Neural cell (in vitro differentiated cells): ENCODE data around the gene ROCK2.

ENCODE experiments used
- EP300 ChIP-seq: fragments of 450-650 bp; conservative IDR thresholded peaks from 2 replicates; pipeline ENCODE4 v1.6.1; 2014; ENCODE audit warnings: antibody characterized with exemption, mild to moderate bottlenecking, moderate library complexity; ENCODE audit not compliant: poor library complexity, severe bottlenecking
- EZH2 ChIP-seq: fragments of 200-600, 300-800 bp; shearing (Covaris generic), sonication (generic); IDR thresholded peaks from 2 replicates; pipeline ENCODE4 v1.6.1; 2014; ENCODE audit warnings: antibody characterized with exemption, low read length, borderline replicate concordance, mild to moderate bottlenecking; ENCODE audit not compliant: insufficient read depth, poor library complexity, severe bottlenecking
- MXI1 ChIP-seq: fragments of 450-650 bp; conservative IDR thresholded peaks from 2 replicates; pipeline ENCODE4 v1.6.1; 2014; ENCODE audit warnings: antibody characterized with exemption, mild to moderate bottlenecking; ENCODE audit not compliant: poor library complexity, severe bottlenecking
- SMC3 ChIP-seq: fragments of 450-650 bp; conservative IDR thresholded peaks from 2 replicates; pipeline ENCODE4 v1.6.1; 2014; ENCODE audit warnings: antibody characterized with exemption, mild to moderate bottlenecking, moderate library complexity; ENCODE audit not compliant: poor library complexity
- TAF1 ChIP-seq: IDR thresholded peaks from 2 replicates; pipeline ENCODE4 v1.6.1; 2012; ENCODE audit warnings: low read depth
- TF ChIP-seq, protein P1 (sequence below): fragments of 450-650 bp; IDR thresholded peaks from 2 replicates; pipeline ENCODE4 v1.5.1; 2014; ENCODE audit warnings: antibody characterized with exemption, mild to moderate bottlenecking, moderate library complexity; ENCODE audit not compliant: poor library complexity, severe bottlenecking
- TF ChIP-seq, protein P2 (sequence below): IDR thresholded peaks from 2 replicates; pipeline ENCODE4 v1.6.1; 2012; ENCODE audit warnings: borderline replicate concordance

DNA sequence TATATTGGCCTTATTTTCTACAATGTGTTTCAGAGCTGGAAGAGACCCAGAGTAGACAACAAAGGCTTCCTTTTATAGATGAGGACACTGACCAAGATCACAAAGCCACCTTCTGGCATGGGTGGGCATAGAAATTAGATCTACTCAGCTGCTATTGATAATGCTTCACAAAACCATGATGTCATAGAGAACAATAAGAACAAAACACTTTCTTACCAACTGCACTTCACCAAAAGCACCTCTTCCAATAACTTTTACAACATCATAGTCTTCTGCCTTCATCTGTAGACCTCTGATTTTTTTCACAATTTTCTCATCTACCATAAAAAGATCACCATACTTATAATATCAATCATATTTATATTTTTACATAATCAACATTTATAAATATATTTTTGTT, 58.1 kb downstream of the ROCK2 start:
- TF ChIP-seq, protein P1, sequence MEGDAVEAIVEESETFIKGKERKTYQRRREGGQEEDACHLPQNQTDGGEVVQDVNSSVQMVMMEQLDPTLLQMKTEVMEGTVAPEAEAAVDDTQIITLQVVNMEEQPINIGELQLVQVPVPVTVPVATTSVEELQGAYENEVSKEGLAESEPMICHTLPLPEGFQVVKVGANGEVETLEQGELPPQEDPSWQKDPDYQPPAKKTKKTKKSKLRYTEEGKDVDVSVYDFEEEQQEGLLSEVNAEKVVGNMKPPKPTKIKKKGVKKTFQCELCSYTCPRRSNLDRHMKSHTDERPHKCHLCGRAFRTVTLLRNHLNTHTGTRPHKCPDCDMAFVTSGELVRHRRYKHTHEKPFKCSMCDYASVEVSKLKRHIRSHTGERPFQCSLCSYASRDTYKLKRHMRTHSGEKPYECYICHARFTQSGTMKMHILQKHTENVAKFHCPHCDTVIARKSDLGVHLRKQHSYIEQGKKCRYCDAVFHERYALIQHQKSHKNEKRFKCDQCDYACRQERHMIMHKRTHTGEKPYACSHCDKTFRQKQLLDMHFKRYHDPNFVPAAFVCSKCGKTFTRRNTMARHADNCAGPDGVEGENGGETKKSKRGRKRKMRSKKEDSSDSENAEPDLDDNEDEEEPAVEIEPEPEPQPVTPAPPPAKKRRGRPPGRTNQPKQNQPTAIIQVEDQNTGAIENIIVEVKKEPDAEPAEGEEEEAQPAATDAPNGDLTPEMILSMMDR = no peak
- no peak for TF ChIP-seq EZH2
- no peak for TF ChIP-seq TAF1
- no peak for TF ChIP-seq SMC3
- TF ChIP-seq, protein P2, sequence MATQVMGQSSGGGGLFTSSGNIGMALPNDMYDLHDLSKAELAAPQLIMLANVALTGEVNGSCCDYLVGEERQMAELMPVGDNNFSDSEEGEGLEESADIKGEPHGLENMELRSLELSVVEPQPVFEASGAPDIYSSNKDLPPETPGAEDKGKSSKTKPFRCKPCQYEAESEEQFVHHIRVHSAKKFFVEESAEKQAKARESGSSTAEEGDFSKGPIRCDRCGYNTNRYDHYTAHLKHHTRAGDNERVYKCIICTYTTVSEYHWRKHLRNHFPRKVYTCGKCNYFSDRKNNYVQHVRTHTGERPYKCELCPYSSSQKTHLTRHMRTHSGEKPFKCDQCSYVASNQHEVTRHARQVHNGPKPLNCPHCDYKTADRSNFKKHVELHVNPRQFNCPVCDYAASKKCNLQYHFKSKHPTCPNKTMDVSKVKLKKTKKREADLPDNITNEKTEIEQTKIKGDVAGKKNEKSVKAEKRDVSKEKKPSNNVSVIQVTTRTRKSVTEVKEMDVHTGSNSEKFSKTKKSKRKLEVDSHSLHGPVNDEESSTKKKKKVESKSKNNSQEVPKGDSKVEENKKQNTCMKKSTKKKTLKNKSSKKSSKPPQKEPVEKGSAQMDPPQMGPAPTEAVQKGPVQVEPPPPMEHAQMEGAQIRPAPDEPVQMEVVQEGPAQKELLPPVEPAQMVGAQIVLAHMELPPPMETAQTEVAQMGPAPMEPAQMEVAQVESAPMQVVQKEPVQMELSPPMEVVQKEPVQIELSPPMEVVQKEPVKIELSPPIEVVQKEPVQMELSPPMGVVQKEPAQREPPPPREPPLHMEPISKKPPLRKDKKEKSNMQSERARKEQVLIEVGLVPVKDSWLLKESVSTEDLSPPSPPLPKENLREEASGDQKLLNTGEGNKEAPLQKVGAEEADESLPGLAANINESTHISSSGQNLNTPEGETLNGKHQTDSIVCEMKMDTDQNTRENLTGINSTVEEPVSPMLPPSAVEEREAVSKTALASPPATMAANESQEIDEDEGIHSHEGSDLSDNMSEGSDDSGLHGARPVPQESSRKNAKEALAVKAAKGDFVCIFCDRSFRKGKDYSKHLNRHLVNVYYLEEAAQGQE = no peak
- no peak for TF ChIP-seq MXI1
- TF ChIP-seq EP300 = no peak
